GM18858 (cell line): Measurements from ENCODE around the gene ZNF782.
A peak's percentile ranks its signal among the peaks of the same experiment; 100 is the strongest.
"Not testable (repeated sequence)": the region's sequence is repeated elsewhere in the genome, so short reads cannot be mapped to it uniquely, and the experiment has no call there.

ENCODE experiments used
- ATAC-seq: cut with Tn5 transposase; IDR thresholded peaks from one replicate; pipeline ENCODE4 v1.9.1; 2021; ENCODE audit not compliant: unreplicated experiment

Gene ZNF782

DNA sequence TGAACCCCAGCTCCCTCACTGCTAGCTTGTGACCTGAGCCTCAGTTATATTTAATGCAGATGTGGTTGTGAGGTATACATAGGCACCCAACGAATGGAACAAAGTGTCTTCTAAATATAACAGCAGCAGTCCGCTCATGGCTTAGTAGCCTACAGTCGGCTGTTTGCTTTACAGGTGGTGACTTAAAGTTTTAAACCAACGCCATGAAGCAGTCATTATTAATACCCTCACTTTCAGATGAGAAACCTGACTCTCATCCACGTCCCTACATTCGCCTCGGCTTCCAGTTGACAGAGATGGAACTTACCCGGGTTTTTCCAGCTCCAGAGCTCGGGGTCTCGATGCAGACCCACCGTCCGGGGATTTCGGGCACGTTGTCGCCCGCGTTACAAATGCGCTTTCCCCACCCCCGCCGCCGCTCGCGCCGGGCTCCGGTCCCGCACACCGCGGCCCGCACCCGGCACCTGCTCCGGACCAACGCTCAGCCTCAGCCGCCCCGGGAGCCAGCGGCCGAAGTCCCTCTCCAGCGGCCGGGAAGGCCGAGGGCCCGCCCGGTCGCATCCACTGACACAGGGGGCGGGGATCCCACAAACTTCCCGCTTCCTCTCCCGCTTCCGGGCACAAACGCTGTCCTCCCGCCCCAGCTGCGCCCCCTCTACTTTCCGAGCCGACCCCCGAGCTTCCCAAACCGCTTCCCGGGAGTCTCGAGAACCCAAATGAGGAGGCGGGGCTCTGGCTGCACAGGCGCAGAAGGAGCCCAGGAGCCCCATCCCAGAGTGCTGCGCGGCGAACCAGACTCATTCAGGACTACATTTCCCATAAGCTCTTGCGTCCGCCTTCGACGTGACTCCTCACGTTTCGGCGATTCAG is at the start of gene ZNF782:
TSS of gene ZNF782 (minus strand) at position 734 of the 870 bp plus-strand sequence. CDS start 2,553 bp downstream, outside the sequence.
- peak; percentile 75 for ATAC-seq

GRCh38 chr9:96900010-96900409 is 45.7 kb upstream of the ZNF782 start:
- ATAC-seq = not testable (repeated sequence)

DNA sequence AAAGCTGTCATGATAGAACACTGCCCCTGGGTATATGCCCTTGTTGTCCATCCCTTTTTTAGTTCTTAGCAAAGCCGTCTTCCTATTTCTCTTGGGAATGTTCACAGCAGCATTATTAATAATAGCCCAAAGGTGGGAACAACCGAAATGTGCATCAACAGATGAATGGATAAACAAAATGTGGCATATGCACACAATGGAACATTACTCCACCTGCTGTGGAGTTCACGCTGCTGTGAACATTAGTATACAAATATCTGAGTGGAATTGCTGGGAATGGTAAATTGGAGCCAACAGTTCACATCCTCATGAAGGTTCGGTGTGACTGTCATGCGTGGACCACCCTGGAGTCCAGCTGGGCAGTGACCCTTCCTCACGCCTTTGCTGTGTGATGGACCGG is 37.8 kb upstream of the ZNF782 start:
- no peak for ATAC-seq

DNA sequence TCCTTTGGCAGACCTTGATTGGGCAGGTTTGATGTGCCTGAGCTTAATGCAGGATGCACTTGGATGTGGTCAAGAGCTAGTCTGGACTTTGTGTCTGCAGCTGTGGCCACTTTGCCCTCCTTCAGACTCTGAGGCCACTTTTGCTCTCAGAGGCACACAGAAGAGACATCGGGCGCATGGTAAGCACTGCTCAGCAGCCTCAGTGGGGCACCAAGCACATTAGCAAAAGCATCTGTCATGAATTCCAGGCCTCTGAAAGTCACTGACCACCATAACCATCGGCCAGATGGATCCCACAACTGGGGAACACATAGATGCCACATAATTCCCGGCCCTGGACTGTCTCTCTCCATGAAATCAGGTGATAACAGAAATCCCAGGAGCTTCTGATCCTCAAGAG is 34.3 kb upstream of the ZNF782 start:
- no peak for ATAC-seq

- ATAC-seq = no peak
Observed at GRCh38 chr9:96885424-96885823, 31.1 kb upstream of the ZNF782 start.

DNA sequence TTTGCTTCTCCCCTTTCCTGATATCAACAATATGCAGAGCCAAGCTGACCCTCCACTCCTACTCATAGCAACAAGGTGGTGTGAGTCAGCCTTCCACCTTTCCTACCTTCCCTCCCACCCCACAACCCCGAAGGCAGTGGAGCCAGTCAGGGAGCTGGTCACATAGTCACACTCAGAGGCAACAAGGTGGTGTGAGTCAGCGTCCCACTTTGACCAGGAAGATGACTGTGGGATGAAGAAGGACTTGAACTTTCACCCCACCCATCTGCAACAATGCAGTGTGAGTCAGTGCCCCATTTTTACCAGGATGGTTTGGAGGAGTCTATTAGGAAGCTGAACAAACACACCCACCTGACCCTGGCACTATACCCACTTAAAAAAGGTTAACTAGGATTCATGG is 30.1 kb upstream of the ZNF782 start:
- ATAC-seq = no peak

GRCh38 chr9:96883922-96884321 is 29.6 kb upstream of the ZNF782 start:
- no peak for ATAC-seq

DNA sequence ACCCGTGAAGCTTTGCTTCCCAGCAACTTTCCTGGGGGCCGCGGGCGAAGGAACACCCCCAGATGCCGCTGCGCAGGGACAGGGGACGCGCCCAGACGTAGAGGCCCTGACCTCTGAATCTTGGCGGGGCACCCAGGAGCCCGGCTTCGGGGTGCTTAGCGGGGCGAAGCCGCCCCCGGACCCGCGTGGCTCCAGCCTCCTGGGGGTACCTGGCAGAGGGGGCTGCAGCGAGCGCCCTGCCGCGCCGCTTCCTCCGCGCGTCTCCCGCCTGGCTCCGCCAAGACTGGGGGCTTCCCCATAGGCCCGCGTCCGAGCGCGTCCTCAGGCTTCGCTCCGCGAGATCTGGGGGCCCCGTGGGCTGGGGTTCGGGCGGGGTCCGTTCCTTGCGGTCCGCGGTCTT is 23.0 kb upstream of the ZNF782 start:
- no peak for ATAC-seq

GRCh38 chr9:96875461-96876142 is 21.3 kb upstream of the ZNF782 start:
- no peak for ATAC-seq

DNA sequence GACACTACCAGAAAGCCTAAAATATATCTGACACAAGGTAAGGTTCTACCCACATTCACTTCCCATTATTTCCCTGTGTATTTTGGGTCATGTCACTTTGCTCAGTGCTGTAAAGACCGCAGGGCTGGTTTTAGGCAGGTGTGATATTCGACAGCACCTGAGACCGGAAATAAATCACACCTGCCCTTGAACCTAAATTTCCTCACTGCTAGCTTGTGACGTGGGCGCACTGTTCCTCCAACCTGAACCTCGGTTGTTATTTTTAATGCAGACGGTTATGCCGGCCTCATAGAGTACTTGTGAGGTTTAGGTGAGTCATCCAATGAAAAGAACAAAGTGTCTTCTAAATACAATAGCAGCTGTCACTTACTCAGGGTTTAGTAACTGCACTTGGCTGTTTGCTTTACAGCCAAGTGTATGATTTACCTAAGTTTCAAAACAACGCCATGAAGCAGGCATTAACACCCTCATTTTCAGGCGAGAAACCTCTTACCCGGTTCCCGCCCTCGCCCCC is 20.7 kb upstream of the ZNF782 start:
- peak; percentile 57 for ATAC-seq

DNA sequence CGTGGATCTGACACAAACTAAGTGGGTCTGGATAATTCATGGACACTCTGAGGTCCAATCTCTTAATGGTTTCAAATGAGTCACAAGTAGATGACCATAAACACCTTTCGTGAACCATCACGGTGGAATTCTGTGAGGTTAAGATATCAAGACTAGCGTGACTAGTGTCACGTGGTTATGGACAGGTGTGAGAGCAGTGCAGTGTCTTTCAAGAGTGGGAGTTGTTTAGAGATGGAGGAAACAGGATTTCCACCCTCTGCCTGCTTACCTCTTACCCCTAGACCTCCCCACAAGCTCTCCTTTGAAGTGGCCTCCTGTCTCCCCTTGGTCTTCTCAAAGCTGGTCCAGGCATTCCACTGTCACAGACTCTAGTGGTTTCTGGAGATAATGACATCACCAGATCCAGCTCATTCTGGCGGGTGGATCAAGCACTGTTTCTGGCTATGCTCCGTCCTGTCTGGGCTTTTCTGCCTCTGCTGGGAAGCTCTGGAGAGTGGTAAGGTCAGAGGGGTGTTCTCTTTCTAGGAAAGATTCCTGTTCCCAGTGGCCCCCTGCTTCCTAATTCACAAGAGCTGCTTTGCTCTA is 20.0 kb upstream of the ZNF782 start:
- ATAC-seq = no peak

GRCh38 chr9:96871176-96871575 is 16.9 kb upstream of the ZNF782 start:
- ATAC-seq = no peak

DNA sequence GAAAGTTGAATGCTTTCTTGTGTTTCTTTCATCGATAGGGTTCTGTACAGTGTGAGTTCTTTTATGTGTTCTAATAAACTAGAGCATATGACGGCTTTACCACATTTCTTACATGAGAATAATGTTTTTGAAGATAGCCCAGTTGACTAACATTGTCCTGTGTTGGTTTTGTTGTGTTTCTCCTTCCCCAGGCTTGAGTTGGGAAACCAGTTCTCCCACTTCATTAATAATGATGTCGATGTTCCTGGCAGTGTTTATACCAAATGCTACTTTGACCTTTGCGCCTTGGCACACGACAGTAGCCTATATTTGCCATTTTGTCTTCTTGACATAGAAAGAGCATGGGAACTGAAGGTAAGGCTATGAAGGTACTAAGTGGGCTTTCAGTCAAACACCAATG is 14.4 kb upstream of the ZNF782 start:
- ATAC-seq = no peak

GRCh38 chr9:96867079-96867804 is 12.9 kb upstream of the ZNF782 start:
- ATAC-seq = no peak

DNA sequence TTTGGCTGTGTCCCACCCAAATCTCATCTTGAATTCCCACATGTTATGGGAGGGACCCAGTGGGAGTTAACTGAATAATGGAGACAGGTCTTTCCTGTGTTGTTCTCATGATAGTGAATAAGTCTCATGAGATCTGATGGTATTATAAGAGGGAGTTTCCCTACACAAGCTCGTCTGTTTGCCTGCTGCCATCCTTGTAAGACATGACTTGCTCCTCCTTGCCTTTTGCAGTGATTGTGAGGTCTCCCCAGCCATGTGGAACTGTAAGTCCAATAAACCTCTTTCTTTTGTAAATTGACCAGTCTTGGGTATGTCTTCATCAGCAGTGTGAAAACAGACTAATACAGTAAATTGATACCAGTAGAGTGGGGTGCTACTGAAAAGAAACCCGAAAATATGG is 10.9 kb upstream of the ZNF782 start:
- ATAC-seq = not testable (repeated sequence)

DNA sequence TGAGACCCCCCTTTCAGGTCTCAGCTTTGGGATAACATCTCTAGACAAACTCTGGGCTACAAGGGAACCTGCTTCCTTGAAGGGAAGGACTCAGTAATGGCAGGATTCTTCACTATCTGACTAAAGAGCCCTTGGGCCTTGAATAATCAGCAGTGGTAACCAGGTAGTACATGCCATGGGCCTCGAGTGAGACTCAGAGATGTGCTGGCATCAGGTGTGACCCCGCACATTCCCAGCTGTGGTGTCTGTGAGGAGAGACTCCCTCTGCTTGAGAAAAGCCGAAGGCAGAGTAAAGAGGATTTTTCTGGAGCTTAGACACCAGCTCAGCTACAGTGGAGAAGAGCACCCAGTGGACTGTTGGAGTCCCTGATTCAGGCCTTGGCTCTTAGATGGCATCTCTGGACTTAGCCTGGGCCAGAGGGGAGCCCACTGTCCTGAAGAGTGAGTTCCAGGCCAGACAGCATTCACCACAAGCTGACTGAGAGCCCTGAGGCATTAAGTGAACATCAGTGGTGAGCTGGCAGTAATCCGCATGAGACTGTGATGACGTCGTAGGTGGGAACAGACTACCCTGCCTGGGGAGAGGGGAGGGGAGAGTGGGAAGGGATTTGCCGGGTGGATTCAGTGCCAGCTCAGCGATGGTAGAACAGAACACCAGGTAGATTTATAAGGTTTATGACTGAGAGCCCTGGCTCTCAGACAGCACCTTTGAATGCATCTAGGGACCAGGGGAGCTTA is 5.3 kb upstream of the ZNF782 start:
- no peak for ATAC-seq

- no peak for ATAC-seq
Observed at GRCh38 chr9:96858670-96859069, 4.4 kb upstream of the ZNF782 start.

- no peak for ATAC-seq
Observed at GRCh38 chr9:96858018-96858573, 3.8 kb upstream of the ZNF782 start.

GRCh38 chr9:96856363-96857286 is 2.3 kb upstream of the ZNF782 start:
- ATAC-seq = peak; percentile 54
